Fibroblast of gingiva (primary cell): ENCODE data around the gene TADA1.

ENCODE experiments used
- DNase-seq: peaks from one replicate; pipeline ENCODE4 v3.0.0-alpha.2; 2011; ENCODE audit warnings: low read depth

Gene TADA1, protein sequence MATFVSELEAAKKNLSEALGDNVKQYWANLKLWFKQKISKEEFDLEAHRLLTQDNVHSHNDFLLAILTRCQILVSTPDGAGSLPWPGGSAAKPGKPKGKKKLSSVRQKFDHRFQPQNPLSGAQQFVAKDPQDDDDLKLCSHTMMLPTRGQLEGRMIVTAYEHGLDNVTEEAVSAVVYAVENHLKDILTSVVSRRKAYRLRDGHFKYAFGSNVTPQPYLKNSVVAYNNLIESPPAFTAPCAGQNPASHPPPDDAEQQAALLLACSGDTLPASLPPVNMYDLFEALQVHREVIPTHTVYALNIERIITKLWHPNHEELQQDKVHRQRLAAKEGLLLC

DNA sequence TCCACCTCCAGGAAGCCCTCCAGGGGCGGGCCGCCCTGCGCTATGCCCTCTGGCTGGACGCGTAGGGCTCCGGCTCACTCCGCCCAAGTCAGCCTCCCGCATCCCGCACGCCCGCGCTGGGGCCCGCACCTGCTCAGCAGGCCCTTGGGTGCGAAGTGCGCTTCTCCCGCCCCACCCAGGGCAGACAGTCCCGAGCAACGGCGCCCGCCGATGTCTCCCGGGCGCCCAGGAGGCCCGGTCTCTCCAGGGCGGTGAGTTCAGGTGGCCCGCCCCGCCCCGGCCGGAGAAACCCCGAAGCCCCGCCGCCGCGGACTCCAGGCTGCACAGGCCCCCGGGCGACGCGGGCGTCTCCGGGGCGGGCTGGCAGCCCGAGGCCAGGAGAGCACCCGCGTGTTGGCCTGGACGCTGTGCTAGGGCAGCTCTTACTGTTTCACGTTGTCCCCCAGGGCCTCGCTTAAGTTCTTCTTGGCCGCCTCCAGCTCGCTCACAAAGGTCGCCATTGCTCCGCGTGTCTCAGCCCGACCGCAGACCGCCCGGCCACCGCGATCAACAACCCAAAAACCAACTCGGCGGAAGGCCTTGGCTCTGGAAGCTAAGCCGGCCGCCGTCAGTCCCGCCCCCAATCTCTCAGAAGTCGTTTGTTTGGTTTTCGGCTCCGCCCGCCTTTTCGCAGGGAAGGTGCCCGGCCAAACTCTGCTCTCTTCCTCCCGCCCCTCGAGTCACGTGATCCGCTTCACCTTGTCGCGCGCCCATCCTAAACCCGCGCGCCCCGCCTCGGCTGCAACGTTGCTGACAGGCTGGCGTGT lies at the start of gene TADA1:
Gene TADA1 (minus strand): TSS at position 531 of the 806 bp plus-strand sequence. CDS start 31 bp downstream, at position 500.
- peak; percentile 97 for DNase-seq

DNA sequence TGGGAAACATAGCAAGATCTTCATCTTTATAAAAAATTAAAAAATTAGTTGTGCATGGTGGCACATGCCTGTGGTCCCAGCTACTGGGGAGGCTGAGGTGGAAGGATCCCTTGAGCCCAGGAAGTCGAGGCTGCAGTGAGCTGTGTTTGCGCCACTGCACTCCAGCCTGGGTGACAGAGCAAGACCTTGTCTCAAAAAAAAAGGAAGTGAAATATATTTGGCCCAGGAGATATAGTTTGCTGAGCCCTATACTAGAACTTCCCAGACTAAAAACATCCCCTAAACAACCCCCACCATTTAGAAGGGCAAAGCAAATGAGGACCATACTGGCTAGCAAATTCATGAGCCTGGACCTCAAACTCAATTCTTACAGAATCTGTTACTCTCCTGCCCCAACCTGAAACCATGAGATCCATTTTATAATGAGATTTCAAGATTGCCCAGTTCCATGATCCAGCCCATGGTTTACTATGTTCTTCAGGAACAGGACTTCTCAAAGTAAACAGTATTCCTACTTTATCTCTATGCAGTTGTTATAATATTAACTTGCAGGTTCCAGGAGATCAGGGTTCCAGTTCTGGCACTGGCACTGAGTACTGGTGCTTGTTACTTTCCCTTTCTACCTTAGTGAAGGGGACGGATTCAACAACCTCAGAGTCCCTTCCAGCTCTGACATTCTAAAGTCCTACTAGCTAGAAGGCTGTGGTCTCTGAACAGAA lies 48.9 kb upstream of the TADA1 start:
- no peak for DNase-seq

DNA sequence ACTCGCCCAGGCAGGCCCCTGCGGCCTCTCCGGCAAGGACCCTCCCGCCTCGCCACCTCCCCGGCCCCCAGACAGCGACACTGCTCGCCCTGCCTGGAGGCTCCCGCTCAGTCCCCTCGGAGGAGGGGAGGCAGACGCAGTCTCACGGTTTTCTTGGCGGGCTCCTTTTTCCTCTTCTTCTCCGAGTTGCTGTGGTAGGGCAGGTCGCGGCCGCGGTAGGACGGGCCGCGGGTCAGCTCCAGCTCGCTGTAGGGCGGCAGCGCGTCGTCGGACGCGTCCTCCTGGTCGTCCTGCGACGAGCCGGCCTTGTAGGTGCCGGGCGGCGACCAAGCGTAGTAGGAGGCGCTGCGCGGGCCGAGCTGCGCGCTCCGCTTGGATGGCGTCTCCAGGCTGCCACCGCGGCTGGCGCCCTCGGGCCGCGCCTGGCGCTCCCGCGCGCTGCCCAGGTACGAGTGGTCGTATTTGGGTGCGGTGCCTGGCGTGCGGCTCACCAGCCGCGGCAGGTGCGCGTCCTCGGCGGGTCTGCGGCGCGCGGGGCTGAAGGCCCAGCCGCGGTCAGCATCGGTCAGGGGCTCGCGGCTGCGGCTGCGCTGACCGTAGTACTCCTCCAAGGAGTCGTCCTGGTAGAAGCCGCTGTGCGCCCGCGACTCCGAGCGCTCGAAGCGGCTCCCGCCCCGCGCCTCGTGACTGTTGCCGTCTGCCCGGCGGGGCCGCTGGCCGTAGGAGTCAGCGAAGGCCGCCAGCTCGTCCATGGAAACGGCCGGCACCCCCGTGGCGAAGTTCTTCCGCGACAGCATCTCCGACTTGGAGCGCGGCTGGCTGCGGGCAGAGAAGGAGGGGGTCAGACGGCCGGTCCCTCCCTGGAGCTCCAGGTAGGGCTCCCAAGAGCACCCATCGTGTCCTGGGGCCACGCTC lies 44.8 kb upstream of the TADA1 start:
- DNase-seq, result no peak

DNA sequence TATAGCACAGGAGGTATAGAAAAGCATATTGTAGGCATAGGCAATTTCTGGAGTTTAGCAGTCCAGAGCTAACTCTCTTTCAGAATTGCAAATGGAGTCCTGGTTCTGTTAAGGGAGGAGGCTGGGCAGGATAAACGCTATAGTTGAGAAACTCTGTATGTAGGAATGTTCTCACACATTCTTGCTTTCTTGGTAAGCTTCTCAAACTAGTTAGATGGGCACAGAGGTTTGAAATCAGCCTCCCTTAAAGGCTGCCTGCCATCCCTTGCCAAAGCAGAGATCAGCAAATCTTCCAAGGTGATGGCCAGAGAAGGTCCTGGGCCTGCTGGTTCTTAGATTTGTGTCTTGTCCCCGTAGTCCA lies 42.9 kb upstream of the TADA1 start:
- DNase-seq, result no peak

DNA sequence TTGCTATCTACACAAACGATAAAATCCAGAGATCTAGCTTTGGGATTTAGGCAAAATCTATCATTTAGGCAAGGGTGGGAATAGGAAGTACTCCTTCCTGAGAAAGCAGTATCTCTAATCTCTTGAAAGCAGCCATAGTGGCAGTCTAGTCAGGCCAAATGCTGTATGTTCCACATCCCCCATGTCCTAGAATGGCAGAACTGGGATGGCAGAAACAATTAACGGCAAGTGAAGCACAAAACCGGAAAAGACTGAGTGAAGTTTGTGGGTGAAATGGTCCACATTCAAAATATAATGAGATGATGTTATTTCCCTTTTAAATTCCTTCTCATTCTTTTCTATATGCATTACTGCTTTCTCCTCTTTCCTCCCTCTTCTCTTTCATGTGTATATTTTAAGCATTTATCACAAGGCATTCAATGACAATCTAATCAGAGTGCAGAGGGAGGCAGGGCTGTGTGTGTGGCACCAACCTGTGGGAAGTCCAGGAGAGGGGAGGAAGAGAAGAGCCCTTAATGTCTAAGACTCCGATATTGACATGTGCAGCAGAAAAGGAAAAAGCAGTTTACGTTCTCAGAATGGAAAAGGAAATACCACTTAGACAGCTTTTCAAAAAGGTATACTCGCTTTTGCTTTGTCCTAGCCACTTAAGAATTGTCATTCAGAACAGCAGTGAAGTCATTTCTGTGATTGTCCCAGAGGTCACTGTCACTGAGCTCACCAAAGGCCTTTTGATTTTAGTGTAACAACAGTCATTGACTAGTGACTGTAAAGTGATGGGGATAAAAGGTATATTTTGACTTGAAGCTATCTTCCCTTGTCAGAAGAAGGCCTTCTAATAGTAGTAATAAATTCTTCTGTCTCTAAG lies 42.3 kb upstream of the TADA1 start:
- DNase-seq, result no peak

DNA sequence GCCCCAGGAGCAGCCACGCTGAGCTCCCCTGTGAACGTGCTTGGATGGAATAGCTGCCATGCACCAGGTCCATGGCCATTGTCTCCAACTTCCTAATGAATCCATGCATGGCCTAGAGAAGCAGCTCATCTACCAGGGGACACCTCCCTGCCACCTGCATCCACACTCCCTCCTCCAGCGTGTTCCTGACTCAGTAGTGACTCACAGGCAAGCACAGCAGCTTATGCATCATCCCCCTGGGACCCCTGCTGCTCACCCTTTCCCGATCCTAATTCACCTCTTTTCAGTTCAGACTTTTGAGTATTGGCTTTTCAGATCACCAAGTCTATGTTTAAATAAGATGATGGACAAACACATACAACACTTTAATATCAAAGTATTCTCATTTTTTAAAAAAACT lies 39.9 kb upstream of the TADA1 start:
- no peak for DNase-seq

DNA sequence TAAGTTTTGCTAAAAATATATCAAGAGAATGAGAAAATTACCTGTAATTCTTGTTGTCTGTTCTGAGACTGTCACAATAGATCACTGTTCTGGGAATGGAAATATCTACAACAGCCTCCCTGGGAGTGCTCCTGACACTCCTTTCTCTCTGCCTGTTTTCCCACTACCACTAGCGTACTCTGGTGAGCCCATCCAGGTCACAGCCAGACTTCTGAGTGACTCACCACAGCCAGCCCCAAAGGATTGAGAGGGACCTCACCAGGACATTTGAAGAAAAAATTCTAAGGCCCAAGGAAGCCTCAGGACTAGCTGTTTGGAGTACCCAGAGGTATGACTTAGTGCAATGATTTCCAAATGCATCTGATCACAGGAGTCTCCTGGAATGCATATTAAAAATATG lies 39.0 kb upstream of the TADA1 start:
- DNase-seq, result no peak

DNA sequence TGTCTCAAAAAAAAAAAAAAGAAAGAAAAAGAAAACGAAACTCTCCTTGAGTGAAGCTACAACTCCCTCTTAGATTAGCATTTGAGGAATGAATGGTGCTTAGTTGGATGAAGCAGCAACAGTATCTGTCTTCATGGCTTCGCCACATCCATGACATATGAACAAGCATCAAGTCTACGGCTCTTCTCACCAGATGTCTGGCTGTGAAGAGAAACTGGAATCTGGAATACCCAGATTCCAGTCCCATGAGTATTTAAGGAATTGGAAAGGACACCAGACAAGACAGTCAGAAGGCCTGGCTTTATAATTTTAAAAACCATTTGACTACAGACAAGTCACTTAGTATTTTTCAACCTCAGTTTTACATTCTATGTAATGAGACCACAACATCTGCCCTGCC lies 38.0 kb upstream of the TADA1 start:
- DNase-seq, result no peak

DNA sequence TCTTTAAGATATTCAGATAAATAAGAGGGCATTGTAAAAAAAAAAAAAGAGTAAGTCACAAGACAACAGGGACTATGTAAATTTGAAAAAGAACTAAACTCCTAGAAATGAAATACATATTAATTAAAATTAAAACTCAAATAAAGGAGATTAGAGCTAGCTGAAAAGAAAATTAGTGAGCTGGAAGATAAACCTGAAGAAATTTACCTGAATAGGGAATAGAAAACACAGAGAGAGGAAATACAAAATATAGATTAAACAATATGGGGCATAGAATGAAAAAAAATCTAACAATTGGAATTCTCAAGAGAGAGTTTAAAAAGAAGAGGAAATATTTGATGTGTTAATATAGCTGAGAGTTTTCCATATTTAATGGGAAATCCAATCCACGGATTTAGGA lies 35.6 kb upstream of the TADA1 start:
- DNase-seq, result no peak

DNA sequence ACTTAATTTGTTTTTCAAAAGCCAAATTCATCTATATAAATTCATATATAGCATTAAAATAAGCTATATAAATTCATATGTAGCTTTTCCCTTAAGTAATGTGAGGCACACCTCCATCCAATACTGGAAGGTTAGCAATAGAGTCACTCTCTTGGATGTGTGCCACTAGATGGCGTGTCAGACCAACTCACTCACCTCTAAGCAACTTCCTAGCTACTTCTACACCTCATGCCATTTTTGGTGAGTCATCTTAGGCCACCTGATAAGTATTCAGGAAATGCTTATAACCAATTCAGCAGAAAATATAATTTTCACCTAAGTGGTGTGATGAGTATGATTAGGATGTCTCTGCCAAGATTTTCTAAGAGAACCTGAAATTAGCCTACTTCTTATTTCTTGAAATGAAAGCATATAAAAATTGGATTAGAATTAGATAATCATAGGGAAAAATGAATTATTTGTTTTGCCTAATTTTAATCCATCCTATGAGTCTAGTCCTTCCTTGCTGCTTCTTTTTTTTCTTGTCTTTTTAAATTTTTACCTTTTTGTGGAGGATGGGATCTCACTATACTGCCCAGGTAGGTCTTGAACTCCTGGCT lies 34.4 kb upstream of the TADA1 start:
- DNase-seq, result peak; percentile 41

DNA sequence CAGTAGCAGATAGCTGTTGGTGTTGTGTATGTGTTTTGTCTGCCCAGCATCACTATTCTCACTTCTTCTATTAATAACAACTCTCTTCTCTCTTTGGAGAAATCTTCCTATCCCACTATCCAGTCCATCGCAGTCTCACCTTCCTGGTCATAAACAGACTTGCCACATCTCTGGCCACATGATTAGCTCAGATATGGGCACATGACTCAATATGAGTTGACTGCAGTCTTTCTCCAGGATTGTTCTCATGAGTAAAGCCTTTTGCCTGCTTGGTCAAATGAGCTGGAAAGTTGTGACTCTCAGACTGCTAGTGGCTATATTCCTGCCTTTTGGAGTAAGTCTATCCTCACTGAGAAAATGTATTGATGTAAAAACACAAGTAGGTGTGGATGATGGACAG lies 32.9 kb upstream of the TADA1 start:
- DNase-seq, result no peak

DNA sequence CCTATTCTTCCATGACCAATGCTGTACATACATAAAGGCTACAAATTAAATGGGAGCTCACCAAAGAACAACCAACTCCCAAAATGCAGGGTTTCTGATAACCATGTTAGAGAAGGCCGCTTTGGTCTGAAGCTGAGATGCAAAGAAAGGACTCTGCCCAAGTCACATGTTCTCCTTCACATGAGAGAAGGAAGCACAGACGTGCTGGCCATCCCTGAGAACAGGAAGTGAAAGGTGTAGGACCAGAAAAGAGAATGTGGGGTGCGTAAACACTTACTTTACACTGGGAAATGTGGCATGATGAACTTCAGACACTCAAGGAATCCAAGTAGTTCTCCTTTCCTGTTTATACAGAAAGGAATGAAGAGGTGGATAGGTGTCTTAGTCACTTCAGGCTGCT lies 31.7 kb upstream of the TADA1 start:
- DNase-seq, result no peak

DNA sequence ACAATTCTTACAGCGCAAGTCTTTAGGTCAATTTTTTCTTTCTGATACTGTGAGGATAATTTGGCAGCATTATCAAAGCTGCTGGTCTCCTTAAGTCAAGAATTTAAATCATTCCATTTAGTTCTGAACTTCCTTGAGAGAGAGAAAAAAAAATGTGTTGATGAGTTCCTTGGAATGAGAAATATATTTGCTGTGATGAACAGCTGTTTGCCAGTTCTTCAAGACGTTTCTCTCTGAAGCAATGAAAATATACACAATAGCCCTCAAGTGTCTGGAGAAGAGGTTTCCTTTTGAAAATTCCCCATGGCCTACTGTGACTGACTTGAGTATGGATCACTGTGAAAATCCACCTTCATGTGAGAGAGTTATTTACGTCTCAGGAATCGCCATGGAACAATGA lies 31.0 kb upstream of the TADA1 start:
- DNase-seq, result no peak

DNA sequence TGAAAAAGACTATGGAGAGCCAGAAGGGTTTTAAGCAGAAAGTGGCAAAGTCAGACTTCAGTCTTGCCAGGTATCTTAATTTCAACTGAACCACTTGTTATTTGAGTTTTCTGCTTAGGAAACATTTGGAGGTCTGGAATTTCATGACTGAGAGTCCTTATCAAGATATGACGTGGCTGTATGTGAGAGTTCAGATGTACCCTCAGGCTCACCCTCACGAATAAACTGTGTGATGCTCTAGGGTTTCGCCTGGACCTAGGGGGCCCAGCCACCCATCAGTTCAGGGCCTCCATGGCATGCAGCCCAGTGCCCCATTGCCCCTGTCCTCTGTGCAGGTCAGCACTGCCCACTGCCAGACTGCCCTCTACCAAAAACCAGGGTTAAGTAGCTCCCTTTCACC lies 30.6 kb upstream of the TADA1 start:
- no peak for DNase-seq

DNA sequence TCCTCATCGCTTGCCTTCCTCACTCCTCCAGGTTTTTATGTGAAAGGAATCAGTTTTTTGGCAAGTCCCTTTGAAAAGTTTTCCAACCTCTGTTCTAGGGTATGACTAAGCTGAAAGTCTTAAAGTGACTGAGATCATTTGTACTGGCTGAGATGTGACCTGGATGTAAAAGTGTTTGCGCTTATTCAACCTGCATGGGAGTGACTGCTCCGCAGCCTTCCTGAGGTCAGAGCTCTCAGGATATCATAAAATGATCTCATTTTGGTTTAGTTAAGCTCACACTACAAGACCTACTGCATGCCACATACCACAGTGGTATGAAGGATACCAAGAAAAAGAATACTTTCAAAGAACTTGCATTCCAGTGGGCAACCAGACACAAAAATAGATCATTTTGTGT lies 29.8 kb upstream of the TADA1 start:
- no peak for DNase-seq

DNA sequence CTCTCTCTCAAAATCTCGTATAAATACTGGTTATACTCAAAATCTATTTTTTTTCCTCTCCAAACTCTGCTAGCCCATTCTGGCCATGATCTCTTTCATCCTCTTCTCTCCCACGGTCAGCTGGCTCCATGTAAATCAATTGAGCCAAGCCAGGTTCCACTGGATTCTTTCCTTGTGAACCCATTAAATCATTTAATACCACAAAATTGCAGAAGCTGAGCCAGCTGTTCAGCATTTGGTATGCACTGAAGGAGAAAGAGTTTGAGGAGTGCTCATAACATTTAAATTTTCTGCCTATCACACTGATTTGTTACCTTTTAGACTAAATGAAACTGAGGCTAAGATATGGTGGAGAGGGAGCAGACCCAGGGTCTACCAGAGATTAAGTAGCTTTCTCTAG lies 29.1 kb upstream of the TADA1 start:
- no peak for DNase-seq

DNA sequence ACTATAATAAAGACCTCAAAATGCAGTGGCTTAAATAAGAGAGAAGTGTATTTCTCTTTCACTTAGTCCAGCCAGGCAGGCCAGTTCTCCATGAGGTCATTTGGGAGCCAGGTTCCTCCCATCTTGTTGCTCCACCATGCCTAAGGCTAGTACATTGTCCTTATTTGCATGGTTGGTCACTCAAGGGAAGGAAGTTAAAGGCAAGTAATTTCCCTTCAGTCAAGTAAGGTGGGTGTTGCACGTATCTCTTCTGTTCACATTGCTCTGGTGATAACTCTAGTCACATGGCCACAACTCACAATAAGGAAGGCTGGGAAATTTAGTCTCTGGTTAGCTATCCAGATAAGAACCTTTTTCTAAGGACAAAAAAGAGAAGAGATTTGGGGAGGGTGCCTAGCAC lies 27.2 kb upstream of the TADA1 start:
- no peak for DNase-seq

DNA sequence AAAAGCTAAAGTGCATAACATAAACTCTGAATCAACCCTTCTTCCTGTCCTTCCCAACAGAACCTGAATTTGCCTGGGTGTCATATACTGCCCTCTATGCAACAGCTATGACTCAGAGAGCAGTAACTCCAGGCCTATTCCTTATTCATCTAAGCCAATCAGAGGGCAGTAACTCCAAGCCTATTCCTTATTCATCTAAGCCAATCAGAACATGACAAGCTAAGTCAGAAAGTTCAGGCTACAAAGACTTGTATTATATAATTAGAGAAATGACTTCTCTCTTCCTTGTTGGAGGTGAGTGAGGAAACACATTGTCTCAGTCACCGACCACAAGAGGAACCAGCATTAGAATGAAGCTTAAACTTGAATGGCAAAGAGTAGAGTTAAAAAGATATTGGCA lies 26.2 kb upstream of the TADA1 start:
- no peak for DNase-seq

DNA sequence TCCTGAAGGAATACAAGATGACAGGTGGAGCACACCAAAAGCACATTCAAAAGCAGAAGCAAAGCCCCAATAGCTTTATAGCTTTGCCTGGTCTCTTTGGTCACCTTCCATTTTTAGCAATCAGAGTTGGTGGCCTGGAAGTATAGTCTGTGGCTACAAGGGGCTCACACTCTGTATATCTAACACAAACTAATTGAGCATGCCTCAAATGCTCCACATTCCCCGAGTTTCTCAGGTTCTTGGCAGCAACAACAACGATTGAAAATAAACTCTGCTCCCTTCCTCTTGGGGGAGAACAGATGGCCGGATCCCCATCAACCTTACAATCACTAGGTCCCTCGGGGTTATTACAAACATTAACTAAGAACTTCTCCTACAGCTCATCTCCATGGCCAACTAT lies 24.9 kb upstream of the TADA1 start:
- no peak for DNase-seq

DNA sequence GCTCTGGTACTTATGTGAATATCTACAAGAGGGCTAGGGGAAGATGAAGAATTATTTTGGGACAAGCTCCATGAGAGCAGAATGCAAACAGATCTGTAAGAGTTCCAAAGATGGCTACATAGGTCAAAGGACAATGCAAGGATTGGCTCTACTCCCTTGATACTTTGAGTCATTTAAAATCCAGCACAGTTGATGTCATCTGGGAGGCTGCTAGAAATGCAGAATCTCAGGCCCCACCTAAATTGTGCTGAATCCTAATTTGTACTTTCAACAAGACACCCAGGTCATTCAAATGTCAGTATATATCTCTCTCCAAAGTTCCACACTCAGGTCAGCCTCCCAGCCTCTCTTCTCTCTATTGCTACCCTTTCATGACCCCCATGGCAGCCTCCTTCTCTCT lies 23.7 kb upstream of the TADA1 start:
- no peak for DNase-seq

DNA sequence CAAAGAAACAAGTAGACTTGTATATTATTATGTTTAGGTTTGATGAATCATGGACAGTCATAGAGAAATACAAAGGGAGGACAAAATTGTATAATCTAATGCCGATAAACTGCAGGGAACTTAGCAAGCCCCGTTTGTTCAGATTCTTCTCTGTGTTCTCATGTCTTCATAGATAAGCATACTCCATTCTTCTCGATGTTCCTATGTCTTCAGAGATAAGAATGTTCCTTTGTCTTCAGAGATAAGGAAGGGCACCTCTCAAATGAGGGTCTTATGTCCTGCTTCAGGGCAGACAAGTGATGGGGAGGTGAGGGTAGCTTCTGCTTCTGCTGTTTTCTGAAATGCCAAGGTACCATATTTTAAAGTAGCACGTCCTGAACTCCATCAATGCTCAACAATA lies 19.7 kb upstream of the TADA1 start:
- DNase-seq, result no peak
